NCI-H524 treated with DMSO at 0.1 percent for 48 hours (cell line): ENCODE measurements around the gene INTS1.

ENCODE experiments used
- DNase-seq: peaks from one replicate; lab custom pipeline; 2025; lab: John Stamatoyannopoulos, UW

INTS1 gene

DNA sequence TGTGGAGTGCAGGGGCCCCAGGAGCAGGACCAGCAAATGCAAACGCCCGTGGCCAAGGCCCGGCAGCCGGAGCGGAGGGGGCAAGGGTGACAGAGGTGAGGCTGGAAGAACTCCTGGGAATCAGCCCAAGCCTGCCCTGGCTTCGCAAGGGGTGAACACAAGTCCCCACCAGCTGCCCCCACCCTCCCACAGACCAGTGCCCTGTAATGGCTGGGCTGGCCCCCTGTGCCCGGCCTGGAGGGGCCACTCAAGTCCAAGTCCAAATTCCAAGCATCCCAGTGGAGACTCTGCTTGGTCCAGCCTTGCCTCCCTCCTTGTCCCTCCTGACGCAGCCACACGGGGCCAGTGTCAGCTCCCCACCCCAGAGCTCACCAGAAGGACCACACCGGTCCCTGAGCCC, 73.0 kb downstream of the INTS1 start:
- DNase-seq, result no peak

DNA sequence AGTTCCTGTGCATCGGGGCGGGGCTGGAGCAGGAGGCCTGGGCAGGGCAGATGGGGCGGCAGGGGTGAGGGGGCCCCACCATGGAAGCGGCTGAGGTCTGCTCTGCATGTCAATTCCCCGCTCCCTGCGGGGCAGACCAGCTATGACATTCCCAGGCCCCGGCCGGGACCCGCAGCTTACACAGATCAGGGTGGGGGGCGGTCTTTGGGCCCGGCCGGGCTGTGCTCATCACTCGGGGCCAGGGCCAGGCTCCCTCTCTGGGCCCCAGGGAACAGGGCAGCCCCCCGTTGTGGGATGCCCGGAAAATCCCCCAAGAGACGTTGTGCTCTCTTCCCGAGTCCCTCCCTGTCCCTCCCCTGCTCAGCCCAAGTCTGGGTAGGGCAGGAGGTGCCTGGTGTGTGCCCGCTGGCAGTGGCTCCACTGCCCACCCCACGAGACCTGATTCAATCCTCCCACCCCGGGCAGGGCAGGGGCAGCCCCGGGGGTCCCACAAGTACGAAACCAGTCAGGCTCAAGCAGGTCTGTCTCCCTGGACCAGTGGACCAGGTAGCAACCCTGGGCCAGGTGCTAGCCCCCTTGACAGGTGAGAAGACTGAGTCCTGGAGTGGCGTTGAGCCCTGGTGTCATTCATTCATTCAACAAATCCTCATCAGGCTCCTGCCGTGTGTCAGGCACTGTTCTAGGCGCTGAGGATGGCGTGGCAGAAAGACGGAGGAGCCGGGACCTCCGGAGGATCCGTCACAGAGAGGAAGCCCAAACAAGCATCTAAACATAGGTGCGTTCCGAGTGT, 73.9 kb downstream of the INTS1 start:
- DNase-seq, result no peak

GRCh38 chr7:1428941-1429501, 75.2 kb downstream of the INTS1 start:
- no peak for DNase-seq

DNA sequence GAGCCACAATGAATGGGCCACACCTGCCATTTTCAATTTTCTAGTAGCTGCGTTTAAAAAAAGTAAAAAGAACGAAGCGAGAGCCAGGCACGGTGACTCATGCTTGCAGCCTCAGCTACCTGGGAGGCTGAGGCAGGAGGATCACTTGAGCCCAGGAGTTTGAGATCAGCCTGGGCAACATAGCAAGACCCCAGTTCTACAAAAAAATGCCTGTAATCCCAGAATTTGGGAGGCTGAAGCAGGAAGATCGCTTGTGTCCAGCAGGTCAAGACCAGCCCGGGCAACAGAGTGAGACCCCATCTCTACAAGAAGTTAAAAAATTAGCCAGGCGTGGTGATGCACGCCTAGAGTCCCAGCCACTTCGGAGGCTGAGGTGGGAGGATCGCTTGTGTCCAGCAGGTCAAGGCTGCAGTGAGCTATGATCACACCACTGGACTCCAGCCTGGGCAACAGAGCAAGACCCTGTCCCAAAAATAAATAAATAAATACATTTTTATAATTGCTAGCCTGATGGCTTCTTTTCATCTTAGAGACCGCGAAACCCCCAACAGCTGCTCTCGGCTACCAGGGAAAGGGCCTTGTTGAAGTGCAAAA, 77.0 kb downstream of the INTS1 start:
- no peak for DNase-seq

- DNase-seq, result no peak
Observed at GRCh38 chr7:1426474-1426873, 77.7 kb downstream of the INTS1 start.

DNA sequence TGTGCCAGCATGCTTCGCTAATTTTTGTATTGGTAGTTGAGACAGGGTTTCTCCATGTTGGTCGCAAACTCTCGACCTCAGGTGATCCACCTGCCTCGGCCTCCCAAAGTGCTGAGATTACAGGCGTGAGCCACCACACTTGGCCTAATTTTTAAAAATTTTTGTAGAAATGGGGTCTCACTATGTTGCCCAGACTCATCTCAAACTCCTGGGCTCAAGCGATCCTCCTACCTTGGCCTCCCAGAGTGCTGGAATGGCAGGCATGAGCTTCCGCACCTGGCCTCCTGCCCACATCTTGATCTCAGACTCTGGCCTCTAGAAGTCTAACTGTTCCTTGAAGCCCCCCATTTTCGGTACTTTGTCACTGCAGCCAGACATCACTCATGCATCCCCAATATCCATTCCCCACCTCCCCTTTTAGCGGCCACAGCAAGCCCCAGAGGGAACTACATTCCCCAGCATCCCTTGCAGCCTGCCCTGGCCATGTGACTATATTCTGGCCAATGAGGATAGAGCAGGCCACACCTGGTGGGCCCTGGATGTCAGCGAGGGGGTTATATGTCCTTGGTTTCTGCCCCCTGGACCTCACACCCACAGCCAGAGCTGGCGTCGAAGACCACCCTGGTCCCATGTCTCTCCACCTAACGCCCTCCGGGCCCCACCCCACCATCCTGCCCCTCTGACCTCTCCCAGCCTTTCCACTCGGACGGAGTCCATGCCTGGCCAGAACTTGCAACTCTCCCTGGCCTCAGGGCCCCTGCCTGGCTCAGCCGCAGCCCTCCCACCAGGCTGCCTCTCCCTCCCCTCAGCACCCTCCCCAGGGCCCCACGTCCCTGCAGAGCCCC, 78.7 kb downstream of the INTS1 start:
- no peak for DNase-seq

- DNase-seq, result no peak
Observed at GRCh38 chr7:1424041-1424440, 80.1 kb downstream of the INTS1 start.

- no peak for DNase-seq
Observed at GRCh38 chr7:1423264-1423811, 80.9 kb downstream of the INTS1 start.

GRCh38 chr7:1422512-1423263, 81.5 kb downstream of the INTS1 start:
- DNase-seq, result peak; percentile 30

- DNase-seq, result no peak
Observed at GRCh38 chr7:1421946-1422345, 82.2 kb downstream of the INTS1 start.

GRCh38 chr7:1421020-1421790, 83.0 kb downstream of the INTS1 start:
- no peak for DNase-seq
